GM18858 (cell line): ENCODE measurements around the gene CERK.
"Not testable (repeated sequence)": the region's sequence is repeated elsewhere in the genome, so short reads cannot be mapped to it uniquely, and the experiment has no call there.

ENCODE experiments used
- ATAC-seq: cut with Tn5 transposase; IDR thresholded peaks from one replicate; pipeline ENCODE4 v1.9.1; 2021; ENCODE audit not compliant: unreplicated experiment

The CERK gene

GRCh38 chr22:46737976-46738646, at the start of gene CERK:
TSS of gene CERK (minus strand) at chr22:46738252. CDS start at chr22:46738148, 104 bp downstream.
- no peak for ATAC-seq

GRCh38 chr22:46783721-46784120, 45.7 kb upstream of the CERK start:
- ATAC-seq = no peak

DNA sequence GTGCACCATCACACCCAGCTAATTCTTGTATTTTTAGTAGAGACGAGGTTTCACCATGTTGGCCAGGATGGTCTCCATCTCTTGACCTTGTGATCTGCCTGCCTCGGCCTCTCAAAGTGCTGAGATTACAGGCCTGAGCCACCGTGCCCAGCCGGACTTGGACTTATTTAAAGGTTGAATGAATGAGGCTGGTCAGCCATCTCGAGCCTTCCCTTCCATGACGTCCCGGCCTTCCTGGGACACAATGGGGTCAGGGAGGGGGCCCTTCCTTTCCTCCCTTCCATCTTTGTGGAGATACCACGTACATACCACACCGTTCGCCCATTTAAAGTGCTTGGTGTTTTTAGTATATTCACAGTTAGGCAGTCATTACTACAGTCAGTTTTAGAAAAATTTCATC, 44.1 kb upstream of the CERK start:
- not testable (repeated sequence) for ATAC-seq

DNA sequence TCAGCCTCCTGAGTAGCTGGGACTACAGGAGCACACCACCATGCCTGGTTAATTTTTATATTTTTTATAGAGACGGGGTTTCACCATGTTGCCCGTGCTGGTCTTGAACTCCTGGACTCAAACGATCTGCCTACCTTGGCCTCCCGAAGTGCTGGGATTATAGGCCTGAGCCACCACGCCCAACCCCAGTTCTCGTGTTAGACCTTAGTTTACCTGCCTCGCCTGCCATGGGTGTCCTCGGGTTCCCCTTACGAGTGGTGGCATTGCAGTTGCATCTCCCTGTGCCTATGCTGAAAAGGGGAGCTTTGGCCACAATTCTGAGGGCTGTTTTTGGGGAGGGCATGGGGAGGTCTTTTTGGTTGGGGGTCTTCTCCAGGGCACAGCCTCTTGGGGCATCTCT, 43.2 kb upstream of the CERK start:
- no peak for ATAC-seq

DNA sequence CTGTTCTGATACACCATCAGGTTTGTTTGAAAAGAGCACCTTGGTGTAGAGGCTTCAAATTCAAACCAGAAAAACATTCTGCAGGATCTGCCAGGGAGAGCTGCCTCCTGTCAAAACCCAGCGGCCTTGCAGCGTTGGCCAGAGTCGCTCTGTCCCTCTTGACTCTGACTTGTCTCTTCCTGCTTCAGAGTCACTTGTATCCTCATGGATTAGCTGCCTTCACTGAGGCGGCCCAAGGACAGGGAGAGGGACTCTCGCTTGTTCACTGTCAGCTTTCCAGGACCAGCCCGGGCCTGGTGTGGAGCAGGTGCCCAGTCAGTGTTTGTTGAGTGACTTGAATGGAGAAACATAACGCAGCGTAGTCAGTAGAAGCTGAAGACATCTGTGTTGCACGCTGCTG, 42.4 kb upstream of the CERK start:
- no peak for ATAC-seq

DNA sequence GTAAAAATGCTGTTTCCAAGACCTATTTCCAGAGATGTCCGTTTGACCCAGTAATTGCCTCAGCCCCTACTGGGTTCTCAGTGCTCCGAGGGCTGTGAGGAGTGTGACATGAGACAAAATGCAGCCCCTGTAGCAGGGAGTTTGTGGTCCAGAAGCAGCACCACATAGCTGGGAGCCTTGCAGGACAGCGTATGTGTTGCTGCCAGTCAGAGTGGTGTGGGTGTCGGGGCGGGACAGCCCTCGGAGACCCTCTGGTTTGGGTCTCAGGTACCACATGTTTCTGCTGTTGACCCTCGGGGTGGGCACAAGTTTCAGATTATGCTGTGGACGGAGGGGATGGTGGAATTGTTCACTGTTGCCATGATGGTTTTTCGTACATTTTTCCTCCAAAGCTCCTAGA, 41.6 kb upstream of the CERK start:
- no peak for ATAC-seq

GRCh38 chr22:46779023-46779422, 41.0 kb upstream of the CERK start:
- ATAC-seq = no peak

GRCh38 chr22:46777609-46777970, 39.5 kb upstream of the CERK start:
- no peak for ATAC-seq

GRCh38 chr22:46776876-46777608, 39.0 kb upstream of the CERK start:
- no peak for ATAC-seq

DNA sequence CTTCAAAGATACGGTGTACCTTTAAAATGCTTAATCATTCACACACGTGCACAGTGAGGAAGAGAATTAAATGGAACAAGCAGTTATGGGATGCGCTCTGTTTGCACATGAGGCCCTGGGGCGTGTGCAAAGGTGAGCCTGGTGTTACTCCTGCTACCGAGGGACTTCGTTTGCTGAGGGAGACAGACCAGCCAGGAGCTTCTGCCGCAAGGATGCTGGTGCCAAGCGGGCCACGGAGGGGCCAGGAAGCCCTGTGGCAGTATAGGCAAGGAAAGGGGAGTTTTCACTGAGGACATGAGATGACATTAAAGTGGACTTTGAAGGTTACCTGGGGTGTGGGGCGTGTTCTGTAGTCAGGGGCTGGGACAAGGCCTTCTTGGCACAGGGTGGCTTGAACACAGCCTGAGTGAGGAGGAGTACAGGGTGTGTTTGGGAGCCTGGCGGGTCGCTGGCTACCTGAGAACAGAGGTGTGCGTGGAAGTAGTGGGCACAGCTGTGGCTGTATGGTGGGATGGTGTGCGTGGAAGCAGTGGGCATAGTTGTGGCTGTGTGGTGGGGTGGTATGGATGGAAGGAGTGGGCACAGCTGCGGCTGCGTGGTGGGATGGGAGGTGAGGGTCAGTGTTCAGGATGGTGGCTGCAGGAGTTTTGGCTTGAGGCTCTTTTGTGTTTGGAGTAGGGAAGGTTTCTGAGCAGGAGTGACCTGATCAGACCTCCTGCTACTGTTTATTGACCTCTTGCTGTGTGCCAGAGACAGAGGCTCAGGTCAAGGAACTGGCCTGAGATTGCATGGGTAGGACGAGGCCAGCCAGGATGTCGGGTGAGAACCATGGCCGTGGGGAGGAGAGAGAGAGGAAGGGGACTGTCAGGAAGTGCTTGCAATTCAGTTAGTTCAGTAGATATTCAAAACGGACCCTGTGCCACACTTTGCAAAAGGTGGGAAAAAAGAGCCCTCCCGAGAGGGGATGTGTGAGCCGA, 38.1 kb upstream of the CERK start:
- ATAC-seq = no peak

DNA sequence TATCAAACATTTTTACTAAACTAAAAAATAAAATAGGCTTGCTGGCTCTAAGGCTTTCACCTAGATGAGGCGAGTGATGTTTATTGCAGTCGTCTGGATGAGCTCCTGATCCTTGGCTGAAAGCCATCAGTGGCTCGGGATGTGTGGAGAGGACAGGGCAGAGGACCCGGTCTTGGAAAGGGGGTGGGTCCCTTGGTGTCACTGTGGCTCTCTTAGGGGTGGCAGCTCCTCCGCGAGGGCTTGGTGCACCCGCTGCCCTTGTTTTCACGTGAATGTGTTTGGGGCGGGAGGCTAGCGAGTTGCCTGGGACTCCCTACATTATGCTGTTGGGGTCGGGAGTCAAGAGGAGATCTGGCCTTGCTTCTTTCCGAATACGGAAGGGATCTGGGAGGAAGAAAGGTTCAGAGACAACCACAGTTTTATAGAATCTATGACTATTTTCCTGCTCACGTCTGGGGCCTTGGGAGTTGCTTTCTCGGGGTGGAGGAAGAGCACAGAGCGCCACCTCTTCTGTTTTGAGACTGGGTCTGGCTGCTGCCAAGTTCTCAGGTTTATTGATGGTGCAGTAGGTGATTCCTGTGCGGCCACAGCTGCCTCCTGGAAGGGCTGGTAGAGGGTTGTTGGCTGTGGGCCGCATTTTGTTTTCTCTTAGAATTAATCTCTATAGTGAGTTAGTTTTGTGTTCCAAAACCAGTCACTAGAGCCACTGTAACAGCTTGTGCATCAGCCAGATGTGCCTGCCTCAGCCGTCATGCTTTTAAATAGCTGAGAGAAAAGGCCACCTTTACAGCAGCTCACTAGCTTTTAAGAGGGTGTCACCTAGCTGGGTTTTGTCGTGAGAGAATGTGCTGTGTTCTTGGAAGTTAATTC, 37.2 kb upstream of the CERK start:
- no peak for ATAC-seq

DNA sequence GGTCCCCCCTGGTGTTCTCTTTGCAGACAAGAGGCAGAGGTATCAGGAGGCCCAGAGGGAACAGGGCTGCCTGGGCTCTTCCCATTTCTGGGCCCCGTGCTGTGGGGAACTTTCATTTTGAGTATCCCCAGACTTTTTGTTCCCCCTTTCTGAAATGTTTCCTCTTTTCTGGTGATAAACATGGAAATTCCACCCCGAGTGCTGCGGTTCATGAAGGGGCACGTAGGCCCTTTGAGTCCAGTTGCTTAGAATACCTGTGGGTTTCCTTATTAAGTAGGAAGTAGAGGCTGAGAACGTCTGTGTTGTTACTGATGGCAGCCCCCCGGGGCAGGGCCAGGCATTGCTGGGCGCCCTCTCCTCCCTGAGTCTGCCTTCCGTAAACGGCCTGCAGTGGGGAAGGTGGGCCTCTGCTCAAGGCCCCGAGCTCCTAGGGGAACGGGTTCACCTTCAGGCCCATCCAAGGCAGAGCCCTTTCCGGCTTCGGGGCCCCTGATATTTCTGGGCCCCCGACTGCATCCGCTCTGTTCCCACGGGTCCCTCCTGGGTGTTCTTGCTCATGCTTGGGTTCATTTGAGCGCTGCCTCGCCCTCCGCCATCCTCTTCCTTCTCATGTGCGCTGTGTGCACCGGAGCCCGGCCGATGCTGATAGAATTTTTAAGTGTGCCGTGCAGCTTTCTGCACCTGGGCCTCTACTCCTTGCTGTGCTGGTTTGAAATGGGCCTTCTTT, 36.4 kb upstream of the CERK start:
- no peak for ATAC-seq

GRCh38 chr22:46773076-46773475, 35.0 kb upstream of the CERK start:
- no peak for ATAC-seq

DNA sequence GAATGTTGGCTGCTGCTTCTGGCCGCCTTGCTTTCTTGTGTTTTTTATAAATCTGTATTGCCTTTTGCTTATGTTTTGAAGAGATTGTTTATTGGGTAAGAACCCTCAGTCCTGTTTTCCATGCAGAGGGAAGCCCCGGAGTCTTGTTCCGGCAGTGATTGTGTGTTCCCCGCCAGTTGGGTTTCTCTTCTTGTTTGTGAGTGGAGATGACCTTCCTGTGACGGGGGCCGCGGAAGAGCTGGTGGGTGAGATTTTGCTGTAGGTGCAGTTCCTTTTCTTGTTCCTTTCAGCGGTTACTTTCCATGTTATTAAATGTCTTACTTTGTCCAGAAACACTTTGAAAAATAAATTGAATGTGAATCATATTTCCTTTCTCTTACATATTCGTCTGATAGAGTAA, 32.7 kb upstream of the CERK start:
- ATAC-seq = no peak

DNA sequence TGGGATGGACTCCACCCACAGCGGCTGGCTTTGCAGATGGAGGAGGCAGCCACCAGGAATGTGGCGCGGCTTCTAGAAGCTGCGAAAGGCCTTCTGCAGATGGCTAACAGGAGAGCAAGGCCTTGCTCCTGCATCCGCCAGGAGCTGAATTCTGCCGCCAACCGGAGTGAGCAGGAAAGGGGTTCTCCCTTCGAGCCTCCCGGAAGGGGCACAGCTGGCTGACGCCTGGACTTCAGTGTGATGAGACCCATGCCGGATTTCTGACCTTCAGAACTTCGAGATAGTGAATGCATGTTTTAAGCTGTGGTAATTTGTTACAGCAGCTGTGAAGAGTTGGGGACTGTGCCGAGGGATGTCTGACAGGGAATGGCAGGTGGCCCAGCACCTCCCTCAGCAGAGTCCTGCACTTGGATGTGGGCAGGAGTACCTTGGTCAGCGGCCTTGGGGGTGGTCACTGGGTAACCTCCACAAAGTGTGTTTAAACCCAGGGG, 32.1 kb upstream of the CERK start:
- no peak for ATAC-seq

DNA sequence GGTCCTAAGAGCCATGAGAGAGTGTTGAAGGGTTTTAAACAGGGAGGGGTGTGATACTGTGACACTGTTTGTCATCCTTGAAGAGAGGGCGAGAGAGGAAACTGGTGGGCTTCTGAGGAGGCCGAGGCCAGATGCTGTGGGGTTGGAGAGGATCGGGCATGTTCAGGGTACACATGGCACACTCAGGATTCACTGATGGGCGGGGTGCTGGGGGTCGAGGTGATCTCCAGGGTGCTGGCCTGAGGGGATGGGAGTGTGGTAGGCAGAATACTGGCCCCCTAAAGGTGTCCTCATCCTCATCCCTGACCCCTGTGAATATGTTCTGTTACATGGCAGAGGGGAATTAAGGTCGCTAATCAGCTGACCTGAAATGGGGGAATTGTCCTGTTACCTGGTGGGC, 31.7 kb upstream of the CERK start:
- no peak for ATAC-seq

DNA sequence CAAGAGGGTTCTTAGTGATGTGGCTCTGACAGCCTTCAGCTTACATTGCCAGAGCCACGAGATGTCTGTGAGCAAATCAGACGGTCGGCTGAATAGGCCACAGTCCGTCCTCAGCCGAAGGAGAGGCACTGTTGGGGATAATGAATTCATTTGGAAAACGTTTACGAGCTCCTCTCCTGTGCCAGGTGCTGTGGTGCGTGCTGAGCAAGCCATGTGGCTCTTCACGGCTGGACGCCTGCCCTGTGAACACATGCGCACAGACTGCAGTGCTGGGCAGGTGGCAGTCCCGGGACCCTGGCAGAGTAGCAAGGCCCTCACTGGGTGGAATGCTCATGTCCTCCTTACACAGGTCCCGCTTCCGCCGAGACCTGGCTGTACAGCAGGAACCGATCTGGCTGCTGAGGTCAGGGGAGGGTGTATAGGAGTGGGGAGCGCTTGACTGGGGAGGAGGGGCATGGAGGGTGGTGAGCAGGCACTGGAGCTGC, 31.2 kb upstream of the CERK start:
- no peak for ATAC-seq

DNA sequence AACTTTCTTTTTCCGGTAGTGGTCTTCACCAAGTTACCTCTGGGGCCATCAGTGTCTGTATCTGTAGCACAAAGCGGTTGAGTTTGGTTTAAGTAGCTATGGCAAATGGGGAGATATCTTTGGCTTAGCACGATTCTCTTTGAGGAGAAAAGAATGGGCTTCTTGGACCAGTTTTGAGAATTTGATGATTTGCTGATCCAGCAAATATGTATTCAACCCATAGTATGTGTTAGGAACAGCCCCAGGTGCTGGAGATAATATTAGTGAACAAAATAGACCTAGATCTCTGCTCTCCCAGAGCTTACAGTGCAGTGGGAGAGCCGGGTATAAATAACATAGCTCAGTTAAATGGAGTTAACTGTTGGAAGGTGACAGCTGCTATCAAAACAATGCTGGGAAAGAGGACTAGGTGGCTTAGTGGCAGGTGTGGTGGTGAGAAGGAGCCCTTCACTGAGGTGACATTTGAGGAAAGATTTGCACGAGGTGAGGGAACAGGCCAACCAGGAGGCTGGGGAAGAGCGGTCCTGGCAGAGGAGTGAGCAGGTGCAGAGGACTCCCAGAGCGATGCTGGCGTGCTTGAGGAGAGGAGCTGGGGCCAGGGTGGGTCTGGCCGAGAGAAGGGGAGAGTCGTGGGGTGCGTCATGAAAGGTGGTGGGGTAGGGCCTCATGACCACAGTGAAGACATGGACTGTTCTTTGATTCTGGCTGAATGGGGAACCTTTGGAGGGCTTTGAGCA, 29.4 kb upstream of the CERK start:
- no peak for ATAC-seq

GRCh38 chr22:46766611-46767010, 28.6 kb upstream of the CERK start:
- no peak for ATAC-seq
